Limb (tissue), 2 donors: ENCODE data around the gene R3HDM4.

Source experiments
- DNase-seq, 2 donors: peaks; one replicate each; pipeline ENCODE4 v3.0.0-alpha.2; 2016; ENCODE audit errors: extremely low spot score in 2 of 2

The R3HDM4 gene

DNA sequence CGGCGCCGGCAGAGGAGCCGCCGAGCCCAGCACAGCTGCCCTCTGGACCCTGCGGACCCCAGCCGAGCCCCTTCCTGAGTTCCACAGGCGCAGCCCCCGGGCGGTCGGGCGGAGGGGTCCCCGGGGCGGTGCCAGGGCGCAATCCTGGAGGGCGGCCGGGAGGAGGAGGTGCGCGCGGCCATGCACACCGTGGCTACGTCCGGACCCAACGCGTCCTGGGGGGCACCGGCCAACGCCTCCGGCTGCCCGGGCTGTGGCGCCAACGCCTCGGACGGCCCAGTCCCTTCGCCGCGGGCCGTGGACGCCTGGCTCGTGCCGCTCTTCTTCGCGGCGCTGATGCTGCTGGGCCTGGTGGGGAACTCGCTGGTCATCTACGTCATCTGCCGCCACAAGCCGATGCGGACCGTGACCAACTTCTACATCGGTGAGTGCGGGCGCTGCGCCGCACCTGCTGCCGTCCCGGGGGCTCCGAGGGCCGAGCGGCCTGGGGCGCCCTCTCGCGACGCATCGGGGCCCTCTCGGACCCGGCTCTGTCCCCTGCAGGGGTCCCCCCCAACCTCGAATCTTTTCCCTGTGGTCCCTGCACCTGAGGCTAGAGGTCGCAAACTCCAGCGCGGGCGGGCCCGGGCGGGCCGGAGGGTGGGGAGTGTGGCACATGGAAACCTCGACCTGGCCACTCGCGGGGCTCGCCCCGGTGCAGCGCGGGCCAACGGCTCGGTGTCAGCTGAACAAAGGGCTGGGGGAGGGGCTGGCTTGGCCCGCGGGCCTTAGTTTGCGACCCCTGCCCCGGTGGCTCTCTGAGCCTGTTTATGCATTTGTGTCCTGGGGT is 4.5 kb upstream of the R3HDM4 start, which contains the start of gene KISS1R:
Gene KISS1R (plus strand): TSS at position 11 of the 829 bp plus-strand sequence. CDS start 170 bp downstream, at position 181.
- peak in 1 of 2 donors; percentile 64 for DNase-seq

- DNase-seq: peak in 1 of 2 donors; percentile 56
Observed at GRCh38 chr19:916645-917322, 3.8 kb upstream of the R3HDM4 start.

- DNase-seq: no peak
Observed at GRCh38 chr19:912181-913079, 589 bp downstream of the R3HDM4 start.

- peak in 1 of 2 donors; percentile 48 for DNase-seq
Observed at GRCh38 chr19:911197-912033, 1.6 kb downstream of the R3HDM4 start.

DNA sequence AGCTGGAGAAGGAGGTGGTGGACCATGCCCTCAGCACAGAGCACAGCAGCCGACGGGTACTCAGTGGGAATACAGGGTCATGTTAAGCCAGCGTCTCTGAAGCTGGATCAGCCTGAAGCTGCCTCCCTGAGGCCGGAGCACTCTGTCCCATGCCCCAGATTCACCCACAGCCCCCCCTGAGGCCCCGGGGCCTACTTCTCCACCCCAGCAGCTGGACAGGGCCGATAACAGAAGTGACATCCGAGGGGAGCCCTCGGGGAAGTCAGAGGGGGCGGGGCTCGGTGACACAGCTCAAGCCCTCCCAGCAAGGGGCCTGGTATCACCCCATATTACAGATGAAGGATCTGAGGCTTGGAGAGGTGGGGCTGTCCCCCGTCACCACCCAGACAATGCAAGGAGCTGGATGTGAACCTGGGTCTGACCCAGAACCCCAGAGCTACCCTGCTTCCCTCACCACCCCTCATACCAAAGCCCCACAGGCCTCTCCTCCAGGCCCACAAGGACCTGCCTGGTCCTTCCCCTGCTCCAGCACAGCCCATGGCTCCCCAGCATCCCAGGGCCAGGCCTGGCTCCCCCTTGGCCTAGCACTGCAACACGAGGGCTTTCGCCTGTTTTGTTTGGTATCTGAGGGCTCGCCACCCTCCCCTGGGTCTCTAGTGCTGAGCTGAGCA is 5.7 kb downstream of the R3HDM4 start:
- DNase-seq: no peak

GRCh38 chr19:906480-906879 is 6.5 kb downstream of the R3HDM4 start:
- no peak for DNase-seq

GRCh38 chr19:904545-904944 is 8.5 kb downstream of the R3HDM4 start:
- DNase-seq: no peak

- DNase-seq: peak in 1 of 2 donors; percentile 51
Observed at GRCh38 chr19:903266-903797, 9.7 kb downstream of the R3HDM4 start.

DNA sequence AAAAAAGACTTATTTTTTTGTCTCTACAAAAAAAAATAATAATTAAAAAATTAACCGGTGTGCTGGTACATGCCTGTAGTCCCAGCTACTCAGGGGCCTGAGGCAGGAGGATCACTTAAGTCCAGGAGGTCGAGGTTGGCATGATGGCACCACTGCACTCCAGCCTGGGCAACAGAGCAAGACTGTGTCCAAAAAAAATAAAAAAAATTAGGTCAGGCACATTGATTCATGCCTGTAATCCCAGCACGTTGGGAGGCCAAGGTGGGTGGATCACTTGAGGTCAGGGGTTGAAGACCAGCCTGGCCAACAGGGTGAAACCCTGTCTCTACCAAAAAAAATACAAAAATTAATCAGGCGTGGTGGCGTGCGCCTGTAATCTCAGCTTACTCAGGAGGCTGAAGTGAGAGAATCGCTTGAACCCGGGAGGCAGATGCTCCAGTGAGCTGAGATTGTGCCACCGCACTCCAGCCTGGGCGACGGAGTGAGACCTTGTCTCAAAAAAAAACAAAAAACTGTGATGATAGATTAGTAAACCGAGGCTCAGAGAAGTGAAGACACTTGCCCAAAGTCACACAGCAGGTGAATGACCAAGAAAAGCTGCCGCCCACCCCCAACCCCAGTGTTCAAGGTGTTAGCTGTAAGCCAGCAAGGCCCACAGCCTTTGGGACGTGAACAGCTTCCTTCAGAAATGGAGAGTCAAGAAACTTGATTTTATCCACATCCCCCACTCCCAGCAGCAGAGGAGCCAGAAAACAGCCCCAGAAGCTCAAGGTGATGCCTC is 10.4 kb downstream of the R3HDM4 start:
- DNase-seq: no peak

GRCh38 chr19:902093-902370 is 11.0 kb downstream of the R3HDM4 start:
- DNase-seq: no peak

- DNase-seq: no peak
Observed at GRCh38 chr19:901216-902092, 11.6 kb downstream of the R3HDM4 start.

DNA sequence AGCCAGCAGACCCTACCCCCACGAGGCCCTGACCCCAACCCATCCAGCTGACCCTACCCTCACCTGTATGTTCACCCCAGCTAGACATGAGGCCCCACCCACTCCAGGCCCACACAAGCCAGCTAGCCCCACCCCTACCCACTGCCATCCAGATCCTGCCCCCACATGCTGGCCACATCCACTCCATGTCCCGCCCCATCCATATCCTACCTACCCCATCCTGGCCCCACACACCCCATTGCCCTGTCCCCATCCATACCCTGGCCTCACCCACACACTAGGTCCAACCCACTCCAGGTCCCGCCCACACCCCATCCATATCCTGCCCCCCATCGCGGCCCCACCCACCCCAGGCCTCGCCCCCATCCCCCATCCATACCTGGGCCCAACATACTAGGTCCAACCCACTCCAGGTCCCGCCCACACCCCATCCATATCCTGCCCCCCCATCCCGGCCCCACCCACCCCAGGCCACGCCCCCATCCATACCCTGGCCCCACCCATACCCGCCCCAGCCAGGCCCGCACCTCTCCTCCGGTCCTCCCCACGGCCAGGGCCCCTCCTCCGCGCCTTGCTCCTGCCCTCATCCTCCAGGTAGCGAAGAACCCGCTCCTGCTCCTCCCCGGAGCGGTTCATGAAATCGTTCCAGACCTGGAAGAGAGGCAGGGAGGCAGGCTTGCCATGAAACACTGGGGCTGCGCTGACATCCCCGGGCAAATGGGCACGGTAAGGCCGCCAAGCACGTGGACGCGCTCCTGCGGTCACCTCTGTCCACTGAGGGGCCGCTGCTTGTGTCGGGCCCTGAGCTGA is 12.5 kb downstream of the R3HDM4 start:
- no peak for DNase-seq

DNA sequence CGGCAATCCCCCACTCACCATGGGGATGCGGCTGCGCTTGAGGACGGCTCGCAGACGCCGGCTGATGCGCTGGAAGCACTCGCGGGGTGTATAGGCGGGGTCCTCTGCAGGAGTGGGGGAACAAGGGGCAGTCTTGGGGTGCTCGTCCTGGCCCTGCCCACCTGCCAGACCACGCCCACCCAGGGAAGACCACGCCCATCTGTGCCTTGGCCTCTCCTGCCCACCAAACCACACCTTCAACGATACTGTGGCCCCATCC is 13.0 kb downstream of the R3HDM4 start:
- no peak for DNase-seq

DNA sequence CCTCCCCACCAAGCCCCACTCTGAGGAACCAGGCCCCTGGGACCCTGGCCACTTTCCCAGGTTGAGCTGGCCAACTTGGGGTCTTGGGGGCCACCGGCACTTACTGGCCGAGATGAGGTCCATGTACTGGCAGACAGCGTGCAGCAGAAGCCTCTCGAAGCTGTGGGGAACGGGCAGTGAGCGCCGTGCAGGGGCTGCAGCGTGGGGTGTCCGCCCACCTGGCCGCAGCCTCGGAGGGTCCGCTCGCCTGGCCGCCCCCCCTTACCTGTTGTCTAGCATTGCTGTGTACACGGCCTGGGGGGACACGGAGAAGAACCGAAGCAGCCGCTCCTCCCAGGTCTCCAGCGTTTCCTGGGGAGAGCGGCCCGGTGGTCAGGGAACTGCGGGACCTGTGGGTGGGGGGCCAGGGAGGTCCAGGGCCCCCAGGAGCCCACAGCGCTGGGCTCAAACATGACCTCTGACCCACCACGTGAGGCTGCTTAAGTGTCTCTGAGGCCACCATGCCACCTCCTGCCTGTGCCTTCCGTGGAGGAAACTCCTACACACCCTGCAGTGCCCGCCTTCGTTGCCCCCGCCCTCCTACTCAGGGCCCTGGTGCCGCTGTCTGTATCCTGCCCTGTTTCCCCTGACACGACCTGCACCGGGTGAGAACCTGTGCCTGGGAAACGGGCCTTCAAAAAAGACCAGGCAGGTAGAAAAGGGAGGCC is 13.5 kb downstream of the R3HDM4 start:
- no peak for DNase-seq

GRCh38 chr19:898663-899062 is 14.4 kb downstream of the R3HDM4 start:
- DNase-seq: peak in 1 of 2 donors; percentile 73

GRCh38 chr19:897442-898039 is 15.5 kb downstream of the R3HDM4 start:
- DNase-seq: no peak

- no peak for DNase-seq
Observed at GRCh38 chr19:896999-897398, 16.0 kb downstream of the R3HDM4 start.
